ENCODE data around the gene SLC8B1. TPM values are rescaled to one million over a fixed set of nuclear protein-coding genes. Genes with fewer than 3 reads are reported as not detected.

Gene SLC8B1
- total and polyA plus RNA-seq, 4 donors = 9.9 to 23.8 (median 14.2) TPM

DNA sequence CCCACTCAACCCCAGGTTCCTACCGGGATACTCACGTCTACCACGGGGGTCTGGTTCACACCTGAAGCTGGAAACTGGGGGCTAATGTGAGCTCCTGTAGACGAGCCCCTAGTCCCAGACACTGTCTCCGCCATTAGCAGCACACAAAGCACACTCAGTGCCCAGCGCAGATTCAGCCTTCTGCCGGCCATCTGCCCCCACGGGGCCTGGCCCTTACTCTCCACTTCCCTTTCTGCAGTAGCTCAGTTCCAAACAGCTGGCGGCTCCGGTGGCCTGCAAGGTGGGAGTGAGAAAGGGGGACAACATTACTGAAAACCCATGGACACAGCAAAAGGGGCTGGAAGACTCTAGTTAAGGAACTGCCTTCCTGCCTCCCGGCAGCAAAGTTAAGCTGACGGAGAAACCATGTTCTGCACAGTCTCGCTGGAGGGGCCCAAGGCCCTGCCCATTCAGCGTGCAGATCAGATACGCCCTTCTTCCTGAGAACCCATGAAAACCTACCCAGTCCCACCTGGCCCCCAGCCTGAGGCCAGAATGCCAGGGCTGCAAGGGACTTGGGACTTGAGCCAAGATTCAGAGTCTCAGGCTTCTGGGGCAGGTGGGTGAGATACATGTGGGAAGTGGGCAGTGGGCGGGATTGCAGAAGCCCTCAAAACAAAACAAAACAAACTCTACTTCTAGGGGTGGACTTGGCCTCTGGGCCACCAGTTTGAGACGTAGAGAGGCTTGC is 2.1 kb downstream of the SLC8B1 start:
- peaks cover 0 to 13% (median 5%) of the 10 kb centered on the region in 4 donors for H3K36me3 ChIP-seq (ENCODE audit: control insufficient read depth in 4 of 4, insufficient read depth in 3 of 4, low read depth in 1 of 4, low read length in 3 of 4)
- no peak overlapping the region for H3K9ac ChIP-seq (ENCODE audit: low read depth in 1 of 2, low read length in 2 of 2)
- H3K4me1 ChIP-seq (ENCODE audit: control insufficient read depth in 4 of 4, insufficient read depth in 4 of 4, low read length in 3 of 4) = peaks cover 0 to 13% (median 8%) of the 10 kb centered on the region in 4 donors
- H3K27ac ChIP-seq (ENCODE audit: low read depth in 1 of 2, low read length in 2 of 2) = no peak overlapping the region
- H3K27me3 ChIP-seq (ENCODE audit: control insufficient read depth in 4 of 4, insufficient read depth in 4 of 4, low read length in 3 of 4) = no peaks in the 10 kb centered on the region
- no peak for DNase-seq (ENCODE audit: low spot score)
- TF ChIP-seq NR2F2 (IDR thresholded peaks at IDR 0.05) (no peak), RAD21 (IDR thresholded peaks at IDR 0.05) (no peak), RXRA (IDR thresholded peaks at IDR 0.05) (no peak), GABPA (IDR thresholded peaks at IDR 0.05 in 1 of 2, conservative IDR thresholded peaks at IDR 0.05 in 1 of 2) (no peak), FOXA1 (IDR thresholded peaks at IDR 0.05) (no peak), EGR1 (IDR thresholded peaks at IDR 0.05; ENCODE audit: low read depth in 2 of 2) (no peak), FOXA2 (IDR thresholded peaks at IDR 0.05) (no peak), JUND (IDR thresholded peaks at IDR 0.05) (no peak), YY1 (IDR thresholded peaks at IDR 0.05) (no peak), TAF1 (conservative IDR thresholded peaks at IDR 0.05) (no peak), HNF4G (IDR thresholded peaks at IDR 0.05) (no peak)
- TF ChIP-seq, protein P1, sequence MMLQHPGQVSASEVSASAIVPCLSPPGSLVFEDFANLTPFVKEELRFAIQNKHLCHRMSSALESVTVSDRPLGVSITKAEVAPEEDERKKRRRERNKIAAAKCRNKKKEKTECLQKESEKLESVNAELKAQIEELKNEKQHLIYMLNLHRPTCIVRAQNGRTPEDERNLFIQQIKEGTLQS (IDR thresholded peaks at IDR 0.05) = no peak
- TF ChIP-seq, protein P2, sequence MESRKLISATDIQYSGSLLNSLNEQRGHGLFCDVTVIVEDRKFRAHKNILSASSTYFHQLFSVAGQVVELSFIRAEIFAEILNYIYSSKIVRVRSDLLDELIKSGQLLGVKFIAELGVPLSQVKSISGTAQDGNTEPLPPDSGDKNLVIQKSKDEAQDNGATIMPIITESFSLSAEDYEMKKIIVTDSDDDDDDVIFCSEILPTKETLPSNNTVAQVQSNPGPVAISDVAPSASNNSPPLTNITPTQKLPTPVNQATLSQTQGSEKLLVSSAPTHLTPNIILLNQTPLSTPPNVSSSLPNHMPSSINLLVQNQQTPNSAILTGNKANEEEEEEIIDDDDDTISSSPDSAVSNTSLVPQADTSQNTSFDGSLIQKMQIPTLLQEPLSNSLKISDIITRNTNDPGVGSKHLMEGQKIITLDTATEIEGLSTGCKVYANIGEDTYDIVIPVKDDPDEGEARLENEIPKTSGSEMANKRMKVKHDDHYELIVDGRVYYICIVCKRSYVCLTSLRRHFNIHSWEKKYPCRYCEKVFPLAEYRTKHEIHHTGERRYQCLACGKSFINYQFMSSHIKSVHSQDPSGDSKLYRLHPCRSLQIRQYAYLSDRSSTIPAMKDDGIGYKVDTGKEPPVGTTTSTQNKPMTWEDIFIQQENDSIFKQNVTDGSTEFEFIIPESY (IDR thresholded peaks at IDR 0.05) = no peak
- TF ChIP-seq, protein P3, sequence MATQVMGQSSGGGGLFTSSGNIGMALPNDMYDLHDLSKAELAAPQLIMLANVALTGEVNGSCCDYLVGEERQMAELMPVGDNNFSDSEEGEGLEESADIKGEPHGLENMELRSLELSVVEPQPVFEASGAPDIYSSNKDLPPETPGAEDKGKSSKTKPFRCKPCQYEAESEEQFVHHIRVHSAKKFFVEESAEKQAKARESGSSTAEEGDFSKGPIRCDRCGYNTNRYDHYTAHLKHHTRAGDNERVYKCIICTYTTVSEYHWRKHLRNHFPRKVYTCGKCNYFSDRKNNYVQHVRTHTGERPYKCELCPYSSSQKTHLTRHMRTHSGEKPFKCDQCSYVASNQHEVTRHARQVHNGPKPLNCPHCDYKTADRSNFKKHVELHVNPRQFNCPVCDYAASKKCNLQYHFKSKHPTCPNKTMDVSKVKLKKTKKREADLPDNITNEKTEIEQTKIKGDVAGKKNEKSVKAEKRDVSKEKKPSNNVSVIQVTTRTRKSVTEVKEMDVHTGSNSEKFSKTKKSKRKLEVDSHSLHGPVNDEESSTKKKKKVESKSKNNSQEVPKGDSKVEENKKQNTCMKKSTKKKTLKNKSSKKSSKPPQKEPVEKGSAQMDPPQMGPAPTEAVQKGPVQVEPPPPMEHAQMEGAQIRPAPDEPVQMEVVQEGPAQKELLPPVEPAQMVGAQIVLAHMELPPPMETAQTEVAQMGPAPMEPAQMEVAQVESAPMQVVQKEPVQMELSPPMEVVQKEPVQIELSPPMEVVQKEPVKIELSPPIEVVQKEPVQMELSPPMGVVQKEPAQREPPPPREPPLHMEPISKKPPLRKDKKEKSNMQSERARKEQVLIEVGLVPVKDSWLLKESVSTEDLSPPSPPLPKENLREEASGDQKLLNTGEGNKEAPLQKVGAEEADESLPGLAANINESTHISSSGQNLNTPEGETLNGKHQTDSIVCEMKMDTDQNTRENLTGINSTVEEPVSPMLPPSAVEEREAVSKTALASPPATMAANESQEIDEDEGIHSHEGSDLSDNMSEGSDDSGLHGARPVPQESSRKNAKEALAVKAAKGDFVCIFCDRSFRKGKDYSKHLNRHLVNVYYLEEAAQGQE (IDR thresholded peaks at IDR 0.05) = no peak
- TF ChIP-seq, protein P4, sequence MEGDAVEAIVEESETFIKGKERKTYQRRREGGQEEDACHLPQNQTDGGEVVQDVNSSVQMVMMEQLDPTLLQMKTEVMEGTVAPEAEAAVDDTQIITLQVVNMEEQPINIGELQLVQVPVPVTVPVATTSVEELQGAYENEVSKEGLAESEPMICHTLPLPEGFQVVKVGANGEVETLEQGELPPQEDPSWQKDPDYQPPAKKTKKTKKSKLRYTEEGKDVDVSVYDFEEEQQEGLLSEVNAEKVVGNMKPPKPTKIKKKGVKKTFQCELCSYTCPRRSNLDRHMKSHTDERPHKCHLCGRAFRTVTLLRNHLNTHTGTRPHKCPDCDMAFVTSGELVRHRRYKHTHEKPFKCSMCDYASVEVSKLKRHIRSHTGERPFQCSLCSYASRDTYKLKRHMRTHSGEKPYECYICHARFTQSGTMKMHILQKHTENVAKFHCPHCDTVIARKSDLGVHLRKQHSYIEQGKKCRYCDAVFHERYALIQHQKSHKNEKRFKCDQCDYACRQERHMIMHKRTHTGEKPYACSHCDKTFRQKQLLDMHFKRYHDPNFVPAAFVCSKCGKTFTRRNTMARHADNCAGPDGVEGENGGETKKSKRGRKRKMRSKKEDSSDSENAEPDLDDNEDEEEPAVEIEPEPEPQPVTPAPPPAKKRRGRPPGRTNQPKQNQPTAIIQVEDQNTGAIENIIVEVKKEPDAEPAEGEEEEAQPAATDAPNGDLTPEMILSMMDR (IDR thresholded peaks at IDR 0.05; ENCODE audit: low read depth, low read length, missing input control) = no peak
- TF ChIP-seq, protein P5, sequence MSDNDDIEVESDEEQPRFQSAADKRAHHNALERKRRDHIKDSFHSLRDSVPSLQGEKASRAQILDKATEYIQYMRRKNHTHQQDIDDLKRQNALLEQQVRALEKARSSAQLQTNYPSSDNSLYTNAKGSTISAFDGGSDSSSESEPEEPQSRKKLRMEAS (IDR thresholded peaks at IDR 0.05) = no peak
- H3K9me3 ChIP-seq (ENCODE audit: control insufficient read depth in 4 of 4, low read length in 3 of 4) = no peaks in the 10 kb centered on the region
- no peak overlapping the region for H3K4me3 ChIP-seq (ENCODE audit: low read depth in 1 of 3, low read length in 3 of 3)
- 90% methylated on average over 17 of the region's 17 CpGs for WGBS
